ENCODE data around the gene MAN1B1. TPM values are rescaled to one million over a fixed set of nuclear protein-coding genes. Genes with fewer than 3 reads are reported as not detected.

Gene MAN1B1
- total RNA-seq, 4 donors from 2014 or later, result 52.1 to 99.2 (median 63.1) TPM

- H3K27ac ChIP-seq, result no peak overlapping the region
- H3K36me3 ChIP-seq, result peaks cover 69% of the 10 kb centered on the region
- 89% methylated on average over 28 of the region's 28 CpGs for WGBS
Measured at GRCh38 chr9:137110911-137111787, 24.4 kb downstream of the MAN1B1 start.

GRCh38 chr9:137111788-137112563 is 25.2 kb downstream of the MAN1B1 start:
- no peak for DNase-seq (ENCODE audit: low spot score in 2 of 2)
- H3K9me3 ChIP-seq, result no peaks in the 10 kb centered on the region
- no peak overlapping the region for H3K27ac ChIP-seq
- H3K27me3 ChIP-seq, result no peaks in the 10 kb centered on the region
- 93% methylated on average over 9 of the region's 35 CpGs for WGBS
- no peak overlapping the region for H3K4me3 ChIP-seq
- TF ChIP-seq CTCF (IDR thresholded peaks at IDR 0.05), result no peak
- no peak for TF ChIP-seq POLR2A (IDR thresholded peaks at IDR 0.05)
- TF ChIP-seq EP300 (IDR thresholded peaks at IDR 0.05), result no peak
- TF ChIP-seq POLR2AphosphoS5 (IDR thresholded peaks at IDR 0.05), result no peak
- H3K4me1 ChIP-seq, result peaks cover 22% of the 10 kb centered on the region
- H3K36me3 ChIP-seq, result peaks cover 60% of the 10 kb centered on the region

More at GRCh38 chr9:137110911-137111787, 24.4 kb downstream of the MAN1B1 start:
- no peaks in the 10 kb centered on the region for H3K9me3 ChIP-seq
- TF ChIP-seq POLR2A (IDR thresholded peaks at IDR 0.05) (no peak), POLR2AphosphoS5 (IDR thresholded peaks at IDR 0.05) (no peak), EP300 (IDR thresholded peaks at IDR 0.05) (no peak), CTCF (IDR thresholded peaks at IDR 0.05) (no peak)
- no peak overlapping the region for H3K4me3 ChIP-seq
- H3K27me3 ChIP-seq, result no peaks in the 10 kb centered on the region
- peaks cover 22% of the 10 kb centered on the region for H3K4me1 ChIP-seq
- DNase-seq (ENCODE audit: low spot score in 2 of 2), result no peak

GRCh38 chr9:137112564-137113384 is 26.0 kb downstream of the MAN1B1 start:
- WGBS, result 86% methylated on average over 15 of the region's 42 CpGs
- peaks cover 52% of the 10 kb centered on the region for H3K36me3 ChIP-seq
- TF ChIP-seq POLR2AphosphoS5 (IDR thresholded peaks at IDR 0.05) (no peak), POLR2A (IDR thresholded peaks at IDR 0.05) (no peak), EP300 (IDR thresholded peaks at IDR 0.05) (no peak), CTCF (IDR thresholded peaks at IDR 0.05) (no peak)

GRCh38 chr9:137113385-137114159 is 26.8 kb downstream of the MAN1B1 start:
- Histone ChIP-seq H3K36me3 (peaks cover 44% of the 10 kb centered on the region), H3K4me3 (peak overlapping the region; percentile 88), H3K9me3 (no peaks in the 10 kb centered on the region), H3K4me1 (peaks cover 22% of the 10 kb centered on the region), H3K27ac (no peak overlapping the region), H3K27me3 (peaks cover 3% of the 10 kb centered on the region)
- TF ChIP-seq POLR2AphosphoS5 (IDR thresholded peaks at IDR 0.05) (no peak), CTCF (IDR thresholded peaks at IDR 0.05) (no peak), POLR2A (IDR thresholded peaks at IDR 0.05) (no peak), EP300 (IDR thresholded peaks at IDR 0.05) (no peak)
- WGBS, result 100% methylated on average over 3 of the region's 66 CpGs
- DNase-seq (ENCODE audit: low spot score in 2 of 2), result peak in 1 of 2 donors; percentile 55

More at GRCh38 chr9:137112564-137113384, 26.0 kb downstream of the MAN1B1 start:
- H3K27ac ChIP-seq, result no peak overlapping the region
- peaks cover 22% of the 10 kb centered on the region for H3K4me1 ChIP-seq
- no peak overlapping the region for H3K4me3 ChIP-seq
- no peaks in the 10 kb centered on the region for H3K9me3 ChIP-seq
- H3K27me3 ChIP-seq, result peaks cover 3% of the 10 kb centered on the region
- DNase-seq (ENCODE audit: low spot score in 2 of 2), result no peak
